PC-9 (cell line): ENCODE measurements around the gene FAM171A2. TPM values are rescaled to one million over a fixed set of nuclear protein-coding genes. Genes with fewer than 3 reads are reported as not detected.

ENCODE experiments used
- BruUV-seq: library from RNA; stranded (reverse); fragments of 400-500 nt; replicated peaks from 2 replicates; lab custom pipeline; 2021; lab: Mats Ljungman, UMichigan
- CTCF ChIA-PET: fragments of 300-600 bp; sonication (Branson Sonifier 250); formaldehyde crosslinking; loops from one replicate; lab custom pipeline; 2022; ENCODE audit warnings: antibody characterized with exemption; lab: Charles Lee
- POLR2A ChIA-PET: fragments of 300-600 bp; sonication (Branson Sonifier 250); formaldehyde crosslinking; loops from one replicate; lab custom pipeline; 2022; ENCODE audit warnings: antibody characterized with exemption; ENCODE audit not compliant: unreplicated experiment; lab: Charles Lee
- DNase-seq, 2 experiments: peaks; one replicate each; pipeline versions ENCODE4 v3.0.0 to v3.0.0-alpha.2; 2015 to 2022; ENCODE audit warnings: mixed read lengths in 1 of 2
- H2AFZ ChIP-seq: fragments of 200-600 bp; sonication (generic); 2 replicates; pipeline ENCODE4 v1.8.1; 2017; ENCODE audit warnings: antibody characterized with exemption
- H3F3A ChIP-seq: fragments of 200-600 bp; sonication (generic); 2 replicates; pipeline ENCODE4 v1.8.1; 2017; ENCODE audit warnings: antibody characterized with exemption, mild to moderate bottlenecking, low read depth; ENCODE audit not compliant: insufficient read depth
- H3K27ac ChIP-seq: fragments of 200-600 bp; sonication (generic); 2 replicates; pipeline ENCODE4 v1.6.1; 2016; ENCODE audit warnings: mixed run types
- H3K27me3 ChIP-seq: fragments of 200-600 bp; sonication (generic); 2 replicates; pipeline ENCODE4 v1.6.1; 2016; ENCODE audit warnings: low read depth, mixed run types; ENCODE audit not compliant: insufficient read depth
- H3K36me3 ChIP-seq: fragments of 200-600 bp; sonication (generic); 2 replicates; pipeline ENCODE4 v1.6.1; 2016; ENCODE audit warnings: low read depth, mixed run types
- H3K4me1 ChIP-seq: fragments of 200-600 bp; sonication (generic); replicated peaks from 2 replicates; pipeline ENCODE4 v1.6.1; 2016; ENCODE audit warnings: mixed run types; ENCODE audit not compliant: insufficient read depth
- H3K4me2 ChIP-seq: fragments of 200-600 bp; sonication (generic); 2 replicates; pipeline ENCODE4 v1.6.1; 2017; ENCODE audit warnings: mixed run types
- H3K4me3 ChIP-seq: fragments of 200-600 bp; sonication (generic); 2 replicates; pipeline ENCODE4 v1.6.1; 2016; ENCODE audit warnings: mixed run types
- H3K79me2 ChIP-seq: fragments of 200-600 bp; sonication (generic); 2 replicates; pipeline ENCODE4 v1.6.1; 2017; ENCODE audit warnings: low read depth, mixed run types
- H3K9me2 ChIP-seq: fragments of 200-600 bp; sonication (generic); 2 replicates; pipeline ENCODE4 v1.8.1; 2017; ENCODE audit warnings: mild to moderate bottlenecking; ENCODE audit not compliant: insufficient read depth
- H3K9me3 ChIP-seq: fragments of 200-600 bp; sonication (generic); 2 replicates; pipeline ENCODE4 v1.8.1; 2016; ENCODE audit warnings: low read depth; ENCODE audit not compliant: insufficient read depth
- H4K20me1 ChIP-seq: fragments of 200-600 bp; sonication (generic); 2 replicates; pipeline ENCODE4 v1.8.1; 2017; ENCODE audit not compliant: insufficient read depth
- CTCF ChIP-seq: fragments of 200-600 bp; sonication (generic); conservative IDR thresholded peaks from 2 replicates; pipeline ENCODE4 v1.6.1; 2017; ENCODE audit warnings: mixed run types, antibody characterized with exemption, mild to moderate bottlenecking, moderate library complexity
- EZH2 ChIP-seq: fragments of 200-600 bp; sonication (generic); IDR thresholded peaks from 2 replicates; pipeline ENCODE4 v1.8.0; 2017; ENCODE audit warnings: antibody characterized with exemption, low read depth
- intact Hi-C: fragments of 100-400 bp; cut with micrococcal nuclease; formaldehyde crosslinking; loops from one replicate; pipeline ENCODE4 v1.10.0; 2022; ENCODE audit not compliant: unreplicated experiment
- total RNA-seq: library from RNA; stranded (reverse); gene quantifications from 2 replicates; pipeline ENCODE4 v1.2.3, GENCODE V29; 2021

The FAM171A2 gene
- total RNA-seq, 1 experiment from 2014 or later = 8.3 TPM

- TF ChIP-seq CTCF = no peak
- no peak for TF ChIP-seq EZH2
- ChIA-PET CTCF (no interaction called here), POLR2A (no interaction called here)
- Histone ChIP-seq H3K27ac (no peak overlapping the region), H3F3A (peaks cover 18% of the 10 kb centered on the region; the same call in 1 of the 2 replicates), H3K4me2 (no peak overlapping the region), H3K79me2 (no peaks in the 10 kb centered on the region), H3K27me3 (peaks cover 12% of the 10 kb centered on the region), H3K9me3 (no peaks in the 10 kb centered on the region), H3K9me2 (no peaks in the 10 kb centered on the region), H4K20me1 (peaks cover 4% of the 10 kb centered on the region; the same call in 1 of the 2 replicates), H3K4me1 (peaks cover 7% of the 10 kb centered on the region), H2AFZ (no peak overlapping the region), H3K4me3 (no peak overlapping the region), H3K36me3 (no peaks in the 10 kb centered on the region)
- no peak for DNase-seq
- intact Hi-C loops = no loop called here
- BruUV-seq = no TSS peak
These were observed 52.0 kb downstream of the FAM171A2 start for GRCh38 chr17:44311562-44312181.

- peaks cover 20% of the 10 kb centered on the region for H3K27me3 ChIP-seq
- H3K4me1 ChIP-seq = peaks cover 7% of the 10 kb centered on the region
- no peak overlapping the region for H3K4me2 ChIP-seq
- POLR2A ChIA-PET = no interaction called here
- no peak overlapping the region for H3K27ac ChIP-seq
- H3K9me3 ChIP-seq = no peaks in the 10 kb centered on the region
- no TSS peak for BruUV-seq
- no peak overlapping the region for H3K4me3 ChIP-seq
- no peaks in the 10 kb centered on the region for H3K9me2 ChIP-seq
- no peaks in the 10 kb centered on the region for H3K36me3 ChIP-seq
- H3K79me2 ChIP-seq = no peaks in the 10 kb centered on the region
- peaks cover 18% of the 10 kb centered on the region; the same call in 1 of the 2 replicates for H3F3A ChIP-seq
- peaks cover 4% of the 10 kb centered on the region; the same call in 1 of the 2 replicates for H4K20me1 ChIP-seq
- CTCF ChIA-PET = interaction anchor here (0.6 kb wide), 1 partner anchor 7 kb away, joined by 3 read pairs; no protein-coding TSS in a partner anchor
- DNase-seq = no peak
- H2AFZ ChIP-seq = no peak overlapping the region
- TF ChIP-seq CTCF (no peak), EZH2 (no peak)
- intact Hi-C loops = no loop called here
These were observed 52.9 kb downstream of the FAM171A2 start for GRCh38 chr17:44310609-44311376.

GRCh38 chr17:44310188-44310587, 53.5 kb downstream of the FAM171A2 start:
- no peak for TF ChIP-seq CTCF
- TF ChIP-seq EZH2 = no peak
- ChIA-PET POLR2A (no interaction called here), CTCF (interaction anchor here (0.6 kb wide), 1 partner anchor 8 kb away, joined by 3 read pairs; no protein-coding TSS in a partner anchor)
- Histone ChIP-seq H3K9me3 (no peaks in the 10 kb centered on the region), H3K4me3 (no peak overlapping the region), H3K36me3 (no peaks in the 10 kb centered on the region), H2AFZ (no peak overlapping the region), H3K27ac (no peak overlapping the region), H3K27me3 (peaks cover 25% of the 10 kb centered on the region), H4K20me1 (peaks cover 4% of the 10 kb centered on the region; the same call in 1 of the 2 replicates), H3K4me1 (peaks cover 7% of the 10 kb centered on the region), H3K9me2 (no peaks in the 10 kb centered on the region), H3K79me2 (no peaks in the 10 kb centered on the region), H3K4me2 (no peak overlapping the region), H3F3A (peaks cover 18% of the 10 kb centered on the region; the same call in 1 of the 2 replicates)
- intact Hi-C loops = no loop called here
- DNase-seq = no peak
- no TSS peak for BruUV-seq
